Spleen (tissue), 11 donors: ENCODE measurements around the gene FRK. TPM values are rescaled to one million over a fixed set of nuclear protein-coding genes. Genes with fewer than 3 reads are reported as not detected.

Experiments used
- DNase-seq: peaks from one replicate; pipeline ENCODE4 v3.0.0-alpha.2; 2020
- H3K27ac ChIP-seq, 8 donors: fragments of 200-600 bp; sonication (generic) in 7 of 8; 1 replicate in 4 of 8; 2 replicates in 4 of 8; pipeline versions ENCODE4 v1.5.0 to v1.8.0; 2016 to 2021; ENCODE audit warnings: inconsistent platforms in 4 of 8, mild to moderate bottlenecking in 4 of 8, moderate library complexity in 1 of 8
- H3K27me3 ChIP-seq, 7 donors: fragments of 200-600 bp; sonication (generic) in 6 of 7; replicated peaks in 1 of 7; 1 replicate in 4 of 7; 2 replicates in 3 of 7; pipeline versions ENCODE4 v1.5.0 to v1.8.0; 2016 to 2021; ENCODE audit warnings: inconsistent platforms in 3 of 7, mild to moderate bottlenecking in 1 of 7
- H3K36me3 ChIP-seq, 6 donors: fragments of 200-600 bp; sonication (generic) in 5 of 6; 1 replicate in 4 of 6; 2 replicates in 2 of 6; pipeline versions ENCODE4 v1.5.0 to v1.8.0; 2016 to 2021; ENCODE audit warnings: inconsistent platforms in 2 of 6
- H3K4me1 ChIP-seq, 6 donors: fragments of 200-600 bp; sonication (generic) in 5 of 6; 1 replicate in 3 of 6; 2 replicates in 3 of 6; pipeline versions ENCODE4 v1.5.0 to v1.8.0; 2016 to 2021; ENCODE audit warnings: inconsistent platforms in 3 of 6
- H3K4me3 ChIP-seq, 8 donors: fragments of 200-600 bp; sonication (generic) in 7 of 8; 1 replicate in 4 of 8; 2 replicates in 4 of 8; pipeline versions ENCODE4 v1.5.0 to v1.8.0; 2016 to 2021; ENCODE audit warnings: inconsistent platforms in 4 of 8, mild to moderate bottlenecking in 4 of 8, moderate library complexity in 2 of 8
- H3K9me3 ChIP-seq, 8 donors: fragments of 200-600 bp; sonication (generic) in 7 of 8; 1 replicate in 4 of 8; 2 replicates in 4 of 8; pipeline versions ENCODE4 v1.5.0 to v1.8.0; 2016 to 2021; ENCODE audit warnings: inconsistent platforms in 4 of 8
- POLR2A ChIP-seq, 3 donors: fragments of 450-650 bp; IDR thresholded peaks; one replicate each; pipeline ENCODE4 v1.5.1; 2017; ENCODE audit warnings: antibody characterized with exemption in 3 of 3, mild to moderate bottlenecking in 1 of 3
- POLR2AphosphoS5 ChIP-seq, 3 donors: sonication (generic); formaldehyde crosslinking; IDR thresholded peaks; one replicate each; pipeline ENCODE4 v1.5.1; 2017; ENCODE audit warnings: antibody characterized with exemption in 3 of 3
- WGBS, 5 donors: extraction: QIAGEN DNeasy Blood & Tissue Kit in 3 of 5; methylation state at CpG; one replicate each; pipeline versions ENCODE4 v1.1.5 to v1.1.7; 2013 to 2018; 5-methylcytosine and 5-hydroxymethylcytosine counted together
- intact Hi-C: fragments of 100-400 bp; cut with DNase I; formaldehyde crosslinking; loops from one replicate; pipeline ENCODE4 v1.15.0; 2023; ENCODE audit warnings: low total_unique reads
- polyA plus RNA-seq, 3 donors: library from polyadenylated mRNA; stranded (reverse); fragments of 200-250 nt; gene quantifications; one replicate each; pipeline ENCODE4 v1.2.1, GENCODE V29; 2013
- total RNA-seq, 7 donors: library from RNA; depleted of rRNA in 3 of 7; stranded (reverse); fragments of >200 nt in 3 of 7; fragmentation: NEBNext Ultra II Directional in 4 of 7; extraction: Animal tissue kit (Norgen Biotek cat#: 25700) in 4 of 7; gene quantifications; one replicate each; pipeline versions ENCODE4 v1.1.0 to v1.2.1, GENCODE V29; 2016 to 2021
- TF ChIP-seq, protein P1 (sequence below), 11 experiments: fragments of 200-600 bp in 7 of 11; fragments of 450-650 bp in 4 of 11; sonication (generic) in 4 of 11; IDR thresholded peaks in 8 of 11; conservative IDR thresholded peaks in 3 of 11; 1 replicate in 7 of 11; 2 replicates in 4 of 11; pipeline versions ENCODE4 v1.4.0 to v1.8.0; 2016 to 2021; ENCODE audit warnings: antibody characterized with exemption in 11 of 11, inconsistent platforms in 4 of 11, mild to moderate bottlenecking in 1 of 11
- donor health status: healthy with polysubstance abuse.
- donor health status: DM: no; HTN: no; CAD: no; lungs with moderate emphysema.
- donor health status: DM: no; HTN: no; CAD: no.
- donor health status: Bipolar disorder and iron deficiency.
- donor health status: healthy.
- donor health status: DM: no; HTN: no; CAD: no.
- donor health status: DM: yes; HTN: yes; CAD: no.

FRK gene
- total and polyA plus RNA-seq, 10 donors, result 0.20 to 2.8 (median 0.78) TPM

DNA sequence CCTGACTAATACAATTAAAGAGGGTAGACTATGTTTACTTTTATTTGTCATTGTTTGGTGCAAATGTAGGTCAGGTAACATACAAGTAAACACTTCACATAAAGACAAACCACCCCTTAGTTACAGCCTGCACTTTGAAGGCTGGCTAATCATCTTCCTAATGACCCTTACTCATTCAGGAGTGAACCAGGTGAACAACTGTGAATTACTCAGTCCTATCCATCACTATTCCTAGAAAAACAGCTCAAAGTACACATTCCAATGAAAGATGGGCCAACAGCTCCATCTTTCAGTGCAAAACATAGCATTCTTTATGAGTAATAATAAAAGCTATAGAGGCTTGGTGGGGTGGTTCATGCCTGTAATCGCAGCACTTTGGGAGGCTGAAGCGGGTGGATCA is 78.2 kb downstream of the FRK start:
- H3K27ac ChIP-seq, result no peak overlapping the region
- TF ChIP-seq POLR2A (IDR thresholded peaks at IDR 0.05) (no peak), POLR2AphosphoS5 (IDR thresholded peaks at IDR 0.05) (no peak)
- TF ChIP-seq, protein P1, sequence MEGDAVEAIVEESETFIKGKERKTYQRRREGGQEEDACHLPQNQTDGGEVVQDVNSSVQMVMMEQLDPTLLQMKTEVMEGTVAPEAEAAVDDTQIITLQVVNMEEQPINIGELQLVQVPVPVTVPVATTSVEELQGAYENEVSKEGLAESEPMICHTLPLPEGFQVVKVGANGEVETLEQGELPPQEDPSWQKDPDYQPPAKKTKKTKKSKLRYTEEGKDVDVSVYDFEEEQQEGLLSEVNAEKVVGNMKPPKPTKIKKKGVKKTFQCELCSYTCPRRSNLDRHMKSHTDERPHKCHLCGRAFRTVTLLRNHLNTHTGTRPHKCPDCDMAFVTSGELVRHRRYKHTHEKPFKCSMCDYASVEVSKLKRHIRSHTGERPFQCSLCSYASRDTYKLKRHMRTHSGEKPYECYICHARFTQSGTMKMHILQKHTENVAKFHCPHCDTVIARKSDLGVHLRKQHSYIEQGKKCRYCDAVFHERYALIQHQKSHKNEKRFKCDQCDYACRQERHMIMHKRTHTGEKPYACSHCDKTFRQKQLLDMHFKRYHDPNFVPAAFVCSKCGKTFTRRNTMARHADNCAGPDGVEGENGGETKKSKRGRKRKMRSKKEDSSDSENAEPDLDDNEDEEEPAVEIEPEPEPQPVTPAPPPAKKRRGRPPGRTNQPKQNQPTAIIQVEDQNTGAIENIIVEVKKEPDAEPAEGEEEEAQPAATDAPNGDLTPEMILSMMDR (IDR thresholded peaks at IDR 0.05 in 8 of 11, conservative IDR thresholded peaks at IDR 0.05 in 3 of 11), result no peak
- H3K4me3 ChIP-seq, result no peak overlapping the region
- DNase-seq, result no peak
- WGBS, 5 donors, result 85 to 100% (median 91%) methylated on average over 2 of the region's 2 CpGs
- no peaks in the 10 kb centered on the region for H3K4me1 ChIP-seq
- H3K36me3 ChIP-seq, result no peaks in the 10 kb centered on the region
- intact Hi-C loops, result no loop called here
- no peaks in the 10 kb centered on the region for H3K27me3 ChIP-seq
- no peaks in the 10 kb centered on the region for H3K9me3 ChIP-seq

DNA sequence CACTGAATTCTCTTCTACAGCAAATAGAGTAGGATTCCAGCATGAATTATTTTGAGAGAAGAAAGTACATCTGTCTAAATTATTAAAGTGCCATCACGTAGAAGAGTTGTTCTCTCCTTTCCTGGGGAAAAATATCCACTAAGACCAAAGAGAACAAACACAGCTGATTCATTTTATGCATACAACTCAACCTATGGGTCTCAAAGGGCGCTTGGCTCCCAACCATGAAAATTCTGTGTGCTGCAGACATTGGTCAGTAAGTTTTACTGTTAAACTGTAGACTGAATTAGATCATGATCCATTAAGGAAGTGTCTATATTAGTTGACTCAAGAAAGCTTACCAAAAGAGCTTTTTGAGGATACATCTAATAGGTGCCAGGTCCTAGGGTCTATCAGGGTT is 83.5 kb downstream of the FRK start:
- Histone ChIP-seq H3K4me1 (no peaks in the 10 kb centered on the region), H3K9me3 (no peaks in the 10 kb centered on the region), H3K4me3 (no peak overlapping the region), H3K36me3 (no peaks in the 10 kb centered on the region), H3K27me3 (no peaks in the 10 kb centered on the region), H3K27ac (no peak overlapping the region)
- intact Hi-C loops, result no loop called here
- no peak for DNase-seq
- no peak for TF ChIP-seq POLR2AphosphoS5 (IDR thresholded peaks at IDR 0.05)
- TF ChIP-seq, protein P1 (IDR thresholded peaks at IDR 0.05 in 8 of 11, conservative IDR thresholded peaks at IDR 0.05 in 3 of 11), result no peak
- TF ChIP-seq POLR2A (IDR thresholded peaks at IDR 0.05), result no peak
- WGBS, 5 donors, result 34 to 48% (median 37%) methylated on average over 2 of the region's 2 CpGs

GRCh38 chr6:115976321-115976870 is 84.3 kb downstream of the FRK start:
- TF ChIP-seq, protein P1 (IDR thresholded peaks at IDR 0.05 in 8 of 11, conservative IDR thresholded peaks at IDR 0.05 in 3 of 11), result no peak
- TF ChIP-seq POLR2AphosphoS5 (IDR thresholded peaks at IDR 0.05), result no peak
- TF ChIP-seq POLR2A (IDR thresholded peaks at IDR 0.05), result no peak
- Histone ChIP-seq H3K4me1 (no peaks in the 10 kb centered on the region), H3K27me3 (no peaks in the 10 kb centered on the region), H3K4me3 (no peak overlapping the region), H3K27ac (no peak overlapping the region), H3K36me3 (no peaks in the 10 kb centered on the region), H3K9me3 (no peaks in the 10 kb centered on the region)
- intact Hi-C loops, result no loop called here
- DNase-seq, result no peak
- 86 to 98% (median 88%) methylated on average over 2 of the region's 2 CpGs for WGBS, 5 donors

GRCh38 chr6:115972679-115973078 is 88.0 kb downstream of the FRK start:
- Histone ChIP-seq H3K4me1 (no peaks in the 10 kb centered on the region), H3K9me3 (no peaks in the 10 kb centered on the region), H3K27ac (no peak overlapping the region), H3K4me3 (no peak overlapping the region), H3K27me3 (no peaks in the 10 kb centered on the region), H3K36me3 (no peaks in the 10 kb centered on the region)
- TF ChIP-seq POLR2AphosphoS5 (IDR thresholded peaks at IDR 0.05) (no peak), POLR2A (IDR thresholded peaks at IDR 0.05) (no peak)
- TF ChIP-seq, protein P1 (IDR thresholded peaks at IDR 0.05 in 8 of 11, conservative IDR thresholded peaks at IDR 0.05 in 3 of 11), result no peak
- 79 to 92% (median 83%) methylated on average over 2 of the region's 2 CpGs for WGBS, 5 donors
- intact Hi-C loops, result no loop called here
- no peak for DNase-seq
